Measurements from ENCODE around the gene LRRC37A3.
"Not testable (repeated sequence)": the region's sequence is repeated elsewhere in the genome, so short reads cannot be mapped to it uniquely, and the experiment has no call there.

DNA sequence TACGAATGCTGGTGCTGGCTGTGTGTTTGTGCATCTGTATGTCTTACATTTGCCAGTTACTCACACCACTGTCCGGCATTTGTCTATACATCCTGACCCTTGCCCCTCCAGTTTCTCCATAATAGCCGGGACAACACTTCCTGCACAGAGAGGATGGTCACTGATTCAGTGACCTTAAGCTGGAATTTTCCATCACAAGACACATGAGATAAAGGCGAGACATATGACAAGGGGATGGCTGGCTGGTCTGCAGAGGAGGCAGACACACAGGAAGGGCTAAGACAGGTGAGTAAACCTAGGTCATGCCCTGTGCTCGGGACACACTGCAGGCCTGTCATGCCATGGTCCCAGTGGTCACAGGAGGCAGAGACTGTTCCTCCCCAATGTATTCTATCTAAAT lies 100.4 kb downstream of the LRRC37A3 start:
- TF ChIP-seq CTCF (IDR thresholded peaks at IDR 0.05); ZFX (IDR thresholded peaks at IDR 0.05; ENCODE audit: borderline replicate concordance): not testable (repeated sequence)
